ENCODE data around the gene OVOL3. TPM values are rescaled to one million over a fixed set of nuclear protein-coding genes. Genes with fewer than 3 reads are reported as not detected.
A peak's percentile ranks its signal among the peaks of the same experiment; 100 is the strongest.

Gene OVOL3
- polyA plus RNA-seq, 1 donor, result 0.09 TPM

- WGBS (ENCODE audit: insufficient coverage, low lambda C conversion rate), result no CpG with 5 or more reads among the region's 5 CpGs
- peaks cover 3% of the 10 kb centered on the region for H3K36me3 ChIP-seq (ENCODE audit: control insufficient read depth, insufficient read depth, low read length)
- DNase-seq, result no peak
Observed at GRCh38 chr19:36100476-36100875, 10.5 kb upstream of the OVOL3 start.

GRCh38 chr19:36101550-36102327, 9.2 kb upstream of the OVOL3 start:
- H3K36me3 ChIP-seq (ENCODE audit: control insufficient read depth, insufficient read depth, low read length), result peaks cover 6% of the 10 kb centered on the region
- no CpG with 5 or more reads among the region's 27 CpGs for WGBS (ENCODE audit: insufficient coverage, low lambda C conversion rate)
- no peak for DNase-seq
- H3K4me3 ChIP-seq (ENCODE audit: low read length), result no peak overlapping the region
- no peaks in the 10 kb centered on the region for H3K27me3 ChIP-seq (ENCODE audit: control insufficient read depth, insufficient read depth, low read length)
- H3K27ac ChIP-seq (ENCODE audit: low read length), result no peak overlapping the region
- no peaks in the 10 kb centered on the region for H3K9me3 ChIP-seq (ENCODE audit: control insufficient read depth, low read depth, low read length)
- H3K4me1 ChIP-seq (ENCODE audit: control insufficient read depth, insufficient read depth, low read length), result no peaks in the 10 kb centered on the region

More at GRCh38 chr19:36100476-36100875, 10.5 kb upstream of the OVOL3 start:
- Histone ChIP-seq H3K27me3 (ENCODE audit: control insufficient read depth, insufficient read depth, low read length) (no peaks in the 10 kb centered on the region), H3K9me3 (ENCODE audit: control insufficient read depth, low read depth, low read length) (no peaks in the 10 kb centered on the region), H3K4me1 (ENCODE audit: control insufficient read depth, insufficient read depth, low read length) (no peaks in the 10 kb centered on the region), H3K4me3 (ENCODE audit: low read length) (no peak overlapping the region), H3K27ac (ENCODE audit: low read length) (no peak overlapping the region)

DNA sequence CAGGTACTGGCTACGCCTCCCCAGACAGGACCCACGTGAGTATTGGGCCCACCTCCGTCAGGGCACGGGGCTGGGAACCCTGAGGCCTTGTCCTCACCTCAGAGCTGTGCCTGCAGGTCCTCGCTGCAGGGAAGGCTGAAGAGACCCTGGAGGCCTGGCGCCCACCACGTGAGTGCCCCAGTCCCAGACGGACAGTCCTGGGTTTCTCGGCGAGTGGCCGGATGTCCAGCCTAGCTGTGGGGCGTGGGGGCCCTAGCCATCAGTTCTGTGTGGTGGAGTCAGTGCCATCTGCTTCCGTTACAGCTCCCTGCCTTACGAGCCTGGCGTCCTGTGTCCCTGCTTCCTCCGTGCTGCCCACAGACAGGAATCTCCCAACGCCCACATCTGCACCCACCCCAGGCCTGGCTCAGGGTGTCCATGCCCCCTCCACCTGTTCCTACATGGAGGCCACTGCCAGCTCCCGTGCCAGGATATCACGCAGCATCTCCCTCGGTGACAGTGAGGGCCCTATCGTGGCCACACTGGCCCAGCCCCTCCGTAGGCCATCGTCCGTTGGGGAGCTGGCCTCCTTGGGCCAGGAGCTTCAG, 7.8 kb upstream of the OVOL3 start:
- H3K27me3 ChIP-seq (ENCODE audit: control insufficient read depth, insufficient read depth, low read length), result no peaks in the 10 kb centered on the region

DNA sequence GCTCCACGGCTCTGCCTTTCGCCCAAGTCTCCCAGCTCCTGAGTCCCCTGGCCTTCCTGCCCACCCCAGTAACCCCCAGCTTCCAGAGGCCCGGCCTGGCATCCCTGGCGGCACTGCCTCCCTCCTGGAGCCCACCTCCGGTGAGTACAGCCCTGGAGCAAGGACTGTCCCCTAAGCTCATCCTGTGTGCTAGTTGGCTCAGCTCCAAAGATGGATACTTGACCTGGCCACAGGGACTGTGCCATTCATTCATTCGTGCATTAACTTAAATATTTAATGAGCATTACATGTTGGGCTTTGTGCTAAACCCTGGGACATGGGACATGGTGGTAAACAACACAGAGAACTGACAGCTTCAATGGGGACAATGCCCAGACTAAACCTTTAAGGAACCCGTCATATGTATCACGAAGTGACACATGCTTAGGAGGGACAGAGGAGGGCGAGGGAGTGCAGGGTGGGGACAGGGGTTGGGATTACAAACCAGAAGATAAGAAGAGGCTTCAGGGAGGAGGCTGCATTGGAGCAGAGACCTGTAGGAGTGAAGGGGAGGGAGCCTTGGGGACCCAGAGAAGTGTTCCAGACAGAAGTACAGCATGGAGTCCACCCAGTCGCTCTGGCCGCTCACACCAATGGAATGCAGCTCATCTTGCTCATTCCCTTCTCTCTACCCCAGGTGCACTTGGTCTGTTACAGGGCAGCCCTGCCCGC, 6.9 kb upstream of the OVOL3 start:
- Histone ChIP-seq H3K4me3 (ENCODE audit: low read length) (no peak overlapping the region), H3K36me3 (ENCODE audit: control insufficient read depth, insufficient read depth, low read length) (peaks cover 6% of the 10 kb centered on the region), H3K9me3 (ENCODE audit: control insufficient read depth, low read depth, low read length) (no peaks in the 10 kb centered on the region), H3K4me1 (ENCODE audit: control insufficient read depth, insufficient read depth, low read length) (no peaks in the 10 kb centered on the region), H3K27me3 (ENCODE audit: control insufficient read depth, insufficient read depth, low read length) (no peaks in the 10 kb centered on the region), H3K27ac (ENCODE audit: low read length) (no peak overlapping the region)
- DNase-seq, result no peak
- WGBS (ENCODE audit: insufficient coverage, low lambda C conversion rate), result no CpG with 5 or more reads among the region's 12 CpGs

More for the DNA sequence above, 7.8 kb upstream of the OVOL3 start:
- Histone ChIP-seq H3K9me3 (ENCODE audit: control insufficient read depth, low read depth, low read length) (no peaks in the 10 kb centered on the region), H3K4me3 (ENCODE audit: low read length) (no peak overlapping the region), H3K27ac (ENCODE audit: low read length) (no peak overlapping the region), H3K4me1 (ENCODE audit: control insufficient read depth, insufficient read depth, low read length) (no peaks in the 10 kb centered on the region), H3K36me3 (ENCODE audit: control insufficient read depth, insufficient read depth, low read length) (peaks cover 6% of the 10 kb centered on the region)
- no CpG with 5 or more reads among the region's 24 CpGs for WGBS (ENCODE audit: insufficient coverage, low lambda C conversion rate)
- DNase-seq, result no peak

DNA sequence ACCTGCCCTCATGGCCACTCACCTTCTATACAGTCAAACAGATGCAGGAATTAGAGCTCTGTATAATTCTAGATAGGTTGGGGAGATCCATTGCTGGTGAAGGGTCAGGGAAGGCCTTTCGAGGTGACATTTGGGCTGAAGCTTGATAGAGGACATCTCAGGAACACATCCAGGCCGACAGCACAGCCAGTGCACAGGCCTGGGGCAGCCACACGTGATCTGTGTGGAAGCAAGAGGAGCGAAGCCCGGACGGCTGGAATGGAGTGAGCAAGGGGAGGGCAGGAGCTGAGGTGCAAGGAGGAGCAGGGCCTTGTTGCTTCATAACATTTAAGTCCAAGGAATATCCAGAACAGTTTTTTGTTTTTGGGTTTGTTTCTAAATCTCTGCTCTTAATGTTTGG, 4.5 kb upstream of the OVOL3 start:
- Histone ChIP-seq H3K4me1 (ENCODE audit: control insufficient read depth, insufficient read depth, low read length) (no peaks in the 10 kb centered on the region), H3K9me3 (ENCODE audit: control insufficient read depth, low read depth, low read length) (no peaks in the 10 kb centered on the region), H3K27ac (ENCODE audit: low read length) (no peak overlapping the region), H3K4me3 (ENCODE audit: low read length) (no peak overlapping the region), H3K27me3 (ENCODE audit: control insufficient read depth, insufficient read depth, low read length) (no peaks in the 10 kb centered on the region), H3K36me3 (ENCODE audit: control insufficient read depth, insufficient read depth, low read length) (peaks cover 9% of the 10 kb centered on the region)
- no CpG with 5 or more reads among the region's 6 CpGs for WGBS (ENCODE audit: insufficient coverage, low lambda C conversion rate)
- DNase-seq, result no peak

DNA sequence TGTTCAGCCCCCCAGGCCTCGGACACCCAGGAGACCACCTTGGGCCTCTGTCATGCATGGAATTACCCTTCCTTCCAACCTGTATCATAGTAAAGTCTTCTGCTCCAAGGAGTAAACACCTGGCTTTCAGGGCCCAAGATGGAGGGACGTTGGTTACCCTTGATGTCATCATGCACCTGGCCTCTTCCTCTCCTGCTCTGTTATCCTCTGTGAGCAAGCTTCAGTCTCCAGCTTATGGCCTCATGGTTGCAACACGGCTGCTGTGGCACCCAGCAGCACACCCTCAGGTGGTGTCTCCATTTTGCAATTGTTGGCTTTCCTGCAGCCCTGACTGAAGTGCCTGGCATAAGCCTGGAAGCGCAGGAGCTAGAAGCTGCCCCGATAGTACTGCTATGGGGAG, 4.0 kb upstream of the OVOL3 start:
- WGBS (ENCODE audit: insufficient coverage, low lambda C conversion rate), result no CpG with 5 or more reads among the region's 5 CpGs
- H3K9me3 ChIP-seq (ENCODE audit: control insufficient read depth, low read depth, low read length), result no peaks in the 10 kb centered on the region
- no peaks in the 10 kb centered on the region for H3K27me3 ChIP-seq (ENCODE audit: control insufficient read depth, insufficient read depth, low read length)
- no peak overlapping the region for H3K27ac ChIP-seq (ENCODE audit: low read length)
- no peaks in the 10 kb centered on the region for H3K4me1 ChIP-seq (ENCODE audit: control insufficient read depth, insufficient read depth, low read length)
- H3K36me3 ChIP-seq (ENCODE audit: control insufficient read depth, insufficient read depth, low read length), result peaks cover 10% of the 10 kb centered on the region
- H3K4me3 ChIP-seq (ENCODE audit: low read length), result no peak overlapping the region
- DNase-seq, result no peak

- no CpG with 5 or more reads among the region's 3 CpGs for WGBS (ENCODE audit: insufficient coverage, low lambda C conversion rate)
- no peaks in the 10 kb centered on the region for H3K9me3 ChIP-seq (ENCODE audit: control insufficient read depth, low read depth, low read length)
- H3K4me3 ChIP-seq (ENCODE audit: low read length), result no peak overlapping the region
- no peak for DNase-seq
- peaks cover 19% of the 10 kb centered on the region for H3K36me3 ChIP-seq (ENCODE audit: control insufficient read depth, insufficient read depth, low read length)
- H3K27ac ChIP-seq (ENCODE audit: low read length), result no peak overlapping the region
- no peaks in the 10 kb centered on the region for H3K27me3 ChIP-seq (ENCODE audit: control insufficient read depth, insufficient read depth, low read length)
- peaks cover 3% of the 10 kb centered on the region for H3K4me1 ChIP-seq (ENCODE audit: control insufficient read depth, insufficient read depth, low read length)
Observed at GRCh38 chr19:36108684-36109083, 2.3 kb upstream of the OVOL3 start.

DNA sequence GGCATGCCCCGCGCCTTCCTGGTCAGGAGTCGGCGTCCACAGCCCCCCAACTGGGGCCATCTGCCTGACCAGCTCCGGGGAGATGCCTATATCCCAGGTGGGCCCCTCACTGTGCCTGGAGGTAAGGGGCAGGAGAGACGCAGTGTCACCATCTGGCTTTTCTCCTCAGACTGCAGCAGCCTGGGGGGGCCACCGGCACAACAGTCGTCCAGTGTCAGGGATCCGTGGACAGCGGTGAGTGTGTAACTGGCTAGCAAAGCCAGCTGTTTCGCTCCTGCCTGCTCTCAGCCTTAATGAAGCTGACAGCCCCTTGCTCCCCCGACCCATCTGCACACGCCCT, 227 bp downstream of the OVOL3 start:
- no CpG with 5 or more reads among the region's 13 CpGs for WGBS (ENCODE audit: insufficient coverage, low lambda C conversion rate)
- no peak for DNase-seq
- H3K4me1 ChIP-seq (ENCODE audit: control insufficient read depth, insufficient read depth, low read length), result peaks cover 11% of the 10 kb centered on the region
- H3K27me3 ChIP-seq (ENCODE audit: control insufficient read depth, insufficient read depth, low read length), result no peaks in the 10 kb centered on the region
- no peak overlapping the region for H3K27ac ChIP-seq (ENCODE audit: low read length)
- peaks cover 18% of the 10 kb centered on the region for H3K36me3 ChIP-seq (ENCODE audit: control insufficient read depth, insufficient read depth, low read length)
- no peaks in the 10 kb centered on the region for H3K9me3 ChIP-seq (ENCODE audit: control insufficient read depth, low read depth, low read length)
- no peak overlapping the region for H3K4me3 ChIP-seq (ENCODE audit: low read length)

- no peaks in the 10 kb centered on the region for H3K9me3 ChIP-seq (ENCODE audit: control insufficient read depth, low read depth, low read length)
- H3K27ac ChIP-seq (ENCODE audit: low read length), result no peak overlapping the region
- H3K4me1 ChIP-seq (ENCODE audit: control insufficient read depth, insufficient read depth, low read length), result peaks cover 13% of the 10 kb centered on the region
- DNase-seq, result no peak
- H3K36me3 ChIP-seq (ENCODE audit: control insufficient read depth, insufficient read depth, low read length), result peaks cover 18% of the 10 kb centered on the region
- no peak overlapping the region for H3K4me3 ChIP-seq (ENCODE audit: low read length)
- WGBS (ENCODE audit: insufficient coverage, low lambda C conversion rate), result no CpG with 5 or more reads among the region's 10 CpGs
- H3K27me3 ChIP-seq (ENCODE audit: control insufficient read depth, insufficient read depth, low read length), result no peaks in the 10 kb centered on the region
Observed at GRCh38 chr19:36112678-36113077, 1.7 kb downstream of the OVOL3 start.

DNA sequence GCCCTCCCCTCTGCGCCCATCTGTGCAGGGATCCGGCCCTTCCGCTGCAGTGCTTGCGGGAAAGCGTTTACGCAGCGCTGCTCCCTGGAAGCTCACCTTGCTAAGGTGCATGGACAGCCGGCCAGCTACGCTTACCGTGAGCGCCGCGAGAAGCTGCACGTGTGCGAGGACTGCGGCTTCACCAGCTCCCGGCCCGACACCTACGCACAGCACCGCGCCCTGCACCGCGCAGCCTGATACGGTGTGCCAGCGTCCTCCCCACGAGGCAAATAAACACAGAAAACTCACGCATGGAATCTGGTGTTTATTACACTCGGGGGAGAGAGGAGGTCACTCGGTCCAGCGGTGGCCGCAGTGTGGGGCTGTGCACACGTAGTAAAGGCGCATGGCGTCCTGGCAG, 2.5 kb downstream of the OVOL3 start:
- H3K9me3 ChIP-seq (ENCODE audit: control insufficient read depth, low read depth, low read length), result no peaks in the 10 kb centered on the region
- peaks cover 13% of the 10 kb centered on the region for H3K4me1 ChIP-seq (ENCODE audit: control insufficient read depth, insufficient read depth, low read length)
- H3K36me3 ChIP-seq (ENCODE audit: control insufficient read depth, insufficient read depth, low read length), result peaks cover 23% of the 10 kb centered on the region
- WGBS (ENCODE audit: insufficient coverage, low lambda C conversion rate), result no CpG with 5 or more reads among the region's 34 CpGs
- H3K27me3 ChIP-seq (ENCODE audit: control insufficient read depth, insufficient read depth, low read length), result no peaks in the 10 kb centered on the region
- no peak for DNase-seq
- no peak overlapping the region for H3K27ac ChIP-seq (ENCODE audit: low read length)
- H3K4me3 ChIP-seq (ENCODE audit: low read length), result peak overlapping the region; percentile 91
